ENCODE data around the gene TCN2. TPM values are rescaled to one million over a fixed set of nuclear protein-coding genes. Genes with fewer than 3 reads are reported as not detected.
"Not testable (repeated sequence)": the region's sequence is repeated elsewhere in the genome, so short reads cannot be mapped to it uniquely, and the experiment has no call there.

The TCN2 gene
- 2.2 and 2.5 TPM in 2 replicates for polyA plus RNA-seq (2013)

DNA sequence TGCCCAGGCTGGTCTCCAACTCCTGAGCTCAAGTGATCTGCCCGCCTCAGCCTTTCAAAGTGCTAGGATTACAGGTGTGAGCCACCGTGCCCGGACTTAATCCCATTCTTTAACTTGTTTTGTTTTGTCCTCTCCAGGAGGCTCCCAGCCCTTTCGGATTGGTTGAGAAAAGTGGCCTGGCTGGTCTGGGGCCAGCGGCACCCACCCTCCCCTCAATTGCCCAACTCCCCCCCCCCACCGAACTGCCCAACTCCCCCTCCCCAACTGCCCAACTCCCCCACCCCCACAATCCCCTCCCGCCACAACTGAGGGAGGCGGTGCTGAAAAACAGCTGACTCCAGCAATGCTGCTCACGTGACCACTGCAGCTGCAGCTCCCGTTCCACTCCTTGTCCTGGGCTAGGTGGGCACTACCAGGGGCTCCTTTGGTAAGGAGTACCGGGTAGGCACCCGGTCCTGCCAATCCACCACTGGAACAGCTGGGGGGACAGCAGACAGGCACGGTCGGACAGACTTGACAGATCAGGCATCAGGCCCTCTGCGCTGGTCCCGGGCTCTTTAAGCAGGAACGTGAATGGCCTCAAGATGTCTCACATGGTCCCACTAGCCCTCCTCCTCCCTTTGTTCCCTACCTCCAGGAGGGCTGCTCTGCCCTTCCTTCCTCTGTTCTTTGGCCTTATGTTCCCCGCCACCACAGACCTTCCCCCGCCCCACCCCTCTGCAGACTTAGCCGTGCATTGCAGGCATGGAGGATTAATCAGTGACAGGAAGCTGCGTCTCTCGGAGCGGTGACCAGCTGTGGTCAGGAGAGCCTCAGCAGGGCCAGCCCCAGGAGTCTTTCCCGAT, at the start of gene TCN2:
Gene TCN2 (plus strand): TSS at position 720 of the 845 bp plus-strand sequence. CDS start 158 bp downstream, outside the sequence.
- no CpG with 5 or more reads among the region's 24 CpGs for WGBS (ENCODE audit: extremely low coverage, insufficient coverage, insufficient read length)
- Histone ChIP-seq H3K4me2 (ENCODE audit: low read length) (peak within 1 kb of the TSS; percentile 98), H2AFZ (ENCODE audit: insufficient read depth, low read length, poor library complexity) (peak within 1 kb of the TSS; percentile 99), H3K36me3 (ENCODE audit: control insufficient read depth in 1 of 2, insufficient read depth in 2 of 2, low read length in 2 of 2) (no peaks in the 10 kb centered on the region), H4K8ac (ENCODE audit: low read depth, low read length) (peak within 1 kb of the TSS; percentile 95), H3K18ac (ENCODE audit: low read length) (peak within 1 kb of the TSS; percentile 89), H3K9ac (ENCODE audit: low read length) (peak within 1 kb of the TSS; percentile 82), H3K79me1 (ENCODE audit: low read length) (peaks cover 7% of the 10 kb centered on the region), H3K79me2 (ENCODE audit: control insufficient read depth, insufficient read depth, low read length, poor library complexity) (peaks cover 2% of the 10 kb centered on the region), H3K4me3 (ENCODE audit: low read depth, low read length) (peak within 1 kb of the TSS; percentile 72), H3K23ac (ENCODE audit: low read length) (no peak within 1 kb of the TSS), H3K14ac (ENCODE audit: low read length) (peak within 1 kb of the TSS; percentile 85), H4K91ac (ENCODE audit: low read depth, low read length) (peak within 1 kb of the TSS; percentile 91), H2AK5ac (ENCODE audit: low read length) (no peak within 1 kb of the TSS), H4K12ac (ENCODE audit: low read depth, low read length) (peak within 1 kb of the TSS; percentile 75), H3K4ac (ENCODE audit: low read depth, low read length) (peak within 1 kb of the TSS; percentile 78), H3K9me3 (ENCODE audit: insufficient read depth, low read depth, low read length) (no peaks in the 10 kb centered on the region), H2BK5ac (ENCODE audit: low read depth, low read length, poor library complexity) (peak within 1 kb of the TSS; percentile 54), H3K27me3 (ENCODE audit: insufficient read depth, low read length) (no peaks in the 10 kb centered on the region), H2BK120ac (ENCODE audit: insufficient read depth, low read length, poor library complexity) (peak within 1 kb of the TSS; percentile 79), H3K4me1 (ENCODE audit: control insufficient read depth in 1 of 2, insufficient read depth in 2 of 2, low read length in 2 of 2) (peaks cover 9 to 13% of the 10 kb centered on the region in 2 experiments), H2BK12ac (ENCODE audit: low read length) (peak within 1 kb of the TSS; percentile 46), H3K27ac (ENCODE audit: low read depth, low read length) (peak within 1 kb of the TSS; percentile 66)
- peak in 1 of 2 donors; percentile 40 for DNase-seq

DNA sequence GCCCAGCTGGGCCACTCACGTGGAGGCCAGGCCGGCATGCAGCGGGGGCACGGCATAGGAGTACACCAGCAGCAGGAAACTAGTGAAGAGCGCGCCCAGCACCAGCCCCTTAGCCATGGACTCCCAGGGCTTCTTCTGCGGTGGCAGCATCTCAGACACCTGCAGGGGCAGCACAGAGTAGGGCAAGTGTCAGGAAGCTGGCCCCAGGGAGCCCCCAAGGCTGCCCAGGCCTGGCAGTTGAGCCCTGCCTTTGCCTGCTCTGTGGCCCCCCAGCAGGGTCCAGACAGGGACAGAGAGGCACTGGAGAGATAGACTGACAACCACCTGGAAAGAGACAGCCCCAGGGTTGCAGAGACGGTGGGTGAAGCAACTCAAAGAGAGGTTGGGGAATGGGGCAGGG, 49.7 kb upstream of the TCN2 start:
- no peak overlapping the region for H3K18ac ChIP-seq (ENCODE audit: low read length)
- H4K12ac ChIP-seq (ENCODE audit: low read depth, low read length) = no peak overlapping the region
- no peak overlapping the region for H3K4me3 ChIP-seq (ENCODE audit: low read depth, low read length)
- no peaks in the 10 kb centered on the region for H3K27me3 ChIP-seq (ENCODE audit: insufficient read depth, low read length)
- no peak overlapping the region for H3K9ac ChIP-seq (ENCODE audit: low read length)
- H4K8ac ChIP-seq (ENCODE audit: low read depth, low read length) = no peak overlapping the region
- no peak overlapping the region for H3K4me2 ChIP-seq (ENCODE audit: low read length)
- H3K79me1 ChIP-seq (ENCODE audit: low read length) = no peaks in the 10 kb centered on the region
- no peak overlapping the region for H2AFZ ChIP-seq (ENCODE audit: insufficient read depth, low read length, poor library complexity)
- no peak overlapping the region for H3K27ac ChIP-seq (ENCODE audit: low read depth, low read length)
- no peak overlapping the region for H2AK5ac ChIP-seq (ENCODE audit: low read length)
- WGBS (ENCODE audit: extremely low coverage, insufficient coverage, insufficient read length) = no CpG with 5 or more reads among the region's 8 CpGs
- H3K36me3 ChIP-seq (ENCODE audit: control insufficient read depth in 1 of 2, insufficient read depth in 2 of 2, low read length in 2 of 2) = no peaks in the 10 kb centered on the region
- no peak overlapping the region for H2BK12ac ChIP-seq (ENCODE audit: low read length)
- no peak overlapping the region for H3K14ac ChIP-seq (ENCODE audit: low read length)
- H2BK120ac ChIP-seq (ENCODE audit: insufficient read depth, low read length, poor library complexity) = no peak overlapping the region
- DNase-seq = no peak
- H4K91ac ChIP-seq (ENCODE audit: low read depth, low read length) = no peak overlapping the region
- peaks cover 1% of the 10 kb centered on the region for H3K9me3 ChIP-seq (ENCODE audit: insufficient read depth, low read depth, low read length)
- peaks cover 0 to 7% of the 10 kb centered on the region in 2 experiments for H3K4me1 ChIP-seq (ENCODE audit: control insufficient read depth in 1 of 2, insufficient read depth in 2 of 2, low read length in 2 of 2)
- no peak overlapping the region for H3K23ac ChIP-seq (ENCODE audit: low read length)
- H2BK5ac ChIP-seq (ENCODE audit: low read depth, low read length, poor library complexity) = no peak overlapping the region
- H3K79me2 ChIP-seq (ENCODE audit: control insufficient read depth, insufficient read depth, low read length, poor library complexity) = no peaks in the 10 kb centered on the region
- no peak overlapping the region for H3K4ac ChIP-seq (ENCODE audit: low read depth, low read length)

DNA sequence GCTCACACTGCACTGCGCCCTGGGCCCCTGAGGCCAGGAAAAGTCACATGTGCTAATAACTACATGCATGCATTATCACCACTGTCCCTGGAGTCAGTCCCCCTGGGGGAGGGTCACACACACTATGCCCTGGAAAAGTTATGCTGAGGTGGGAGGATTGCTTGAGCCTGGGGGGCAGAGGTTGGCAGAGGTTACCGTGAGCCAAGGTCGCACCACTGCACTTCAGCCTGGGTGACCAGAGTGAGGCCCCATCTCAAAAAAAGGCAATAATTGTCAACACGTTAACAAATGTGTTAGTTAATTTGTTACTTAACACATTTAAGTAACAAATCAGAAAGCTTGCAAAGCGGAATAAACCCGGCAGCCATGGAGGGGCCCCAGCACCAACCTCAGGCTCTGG, 47.1 kb upstream of the TCN2 start:
- H2BK120ac ChIP-seq (ENCODE audit: insufficient read depth, low read length, poor library complexity) = no peak overlapping the region

DNA sequence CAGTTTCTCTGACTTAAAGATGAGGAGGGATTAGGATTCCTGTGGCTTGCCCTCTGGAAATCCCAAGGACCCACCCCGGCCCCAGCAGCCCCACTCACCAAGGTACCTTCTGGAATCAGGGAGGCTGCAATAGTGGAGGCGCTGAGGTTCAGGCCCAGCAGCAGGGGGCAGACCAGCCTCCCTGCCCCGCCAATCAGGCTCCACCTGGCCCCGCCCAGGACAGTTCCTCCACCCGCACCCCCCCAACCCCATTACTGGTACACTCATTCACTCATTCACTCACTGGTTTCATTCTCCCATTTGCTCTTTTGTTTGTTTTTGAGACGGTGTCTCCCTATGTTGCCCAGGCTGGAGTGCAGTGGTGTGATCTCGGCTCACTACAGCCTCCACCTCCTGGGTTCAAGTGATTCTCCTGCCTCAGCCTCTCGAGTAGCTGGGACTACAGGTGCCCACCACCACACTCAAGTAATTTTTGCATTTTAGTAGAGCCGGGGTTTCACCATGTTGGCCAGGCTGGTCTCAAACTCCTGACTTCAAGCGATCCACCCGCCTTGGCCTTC, 46.3 kb upstream of the TCN2 start:
- not testable (repeated sequence) for H2BK120ac ChIP-seq (ENCODE audit: insufficient read depth, low read length, poor library complexity); H3K36me3 ChIP-seq (ENCODE audit: control insufficient read depth in 1 of 2, insufficient read depth in 2 of 2, low read length in 2 of 2); H3K4me2 ChIP-seq (ENCODE audit: low read length); H2AK5ac ChIP-seq (ENCODE audit: low read length); H3K14ac ChIP-seq (ENCODE audit: low read length); DNase-seq; H3K4me3 ChIP-seq (ENCODE audit: low read depth, low read length); H3K18ac ChIP-seq (ENCODE audit: low read length); H4K91ac ChIP-seq (ENCODE audit: low read depth, low read length); H4K12ac ChIP-seq (ENCODE audit: low read depth, low read length); H3K27ac ChIP-seq (ENCODE audit: low read depth, low read length); H2BK12ac ChIP-seq (ENCODE audit: low read length); H2AFZ ChIP-seq (ENCODE audit: insufficient read depth, low read length, poor library complexity); H3K79me2 ChIP-seq (ENCODE audit: control insufficient read depth, insufficient read depth, low read length, poor library complexity); H3K4ac ChIP-seq (ENCODE audit: low read depth, low read length); H3K9ac ChIP-seq (ENCODE audit: low read length); H3K23ac ChIP-seq (ENCODE audit: low read length); H3K79me1 ChIP-seq (ENCODE audit: low read length); H3K4me1 ChIP-seq (ENCODE audit: control insufficient read depth in 1 of 2, insufficient read depth in 2 of 2, low read length in 2 of 2); H4K8ac ChIP-seq (ENCODE audit: low read depth, low read length); H3K27me3 ChIP-seq (ENCODE audit: insufficient read depth, low read length); H2BK5ac ChIP-seq (ENCODE audit: low read depth, low read length, poor library complexity); H3K9me3 ChIP-seq (ENCODE audit: insufficient read depth, low read depth, low read length)
- WGBS (ENCODE audit: extremely low coverage, insufficient coverage, insufficient read length) = no CpG with 5 or more reads among the region's 11 CpGs

More for the DNA sequence above, 47.1 kb upstream of the TCN2 start:
- H3K79me2 ChIP-seq (ENCODE audit: control insufficient read depth, insufficient read depth, low read length, poor library complexity) = no peaks in the 10 kb centered on the region
- H3K4ac ChIP-seq (ENCODE audit: low read depth, low read length) = no peak overlapping the region
- no peak overlapping the region for H3K4me2 ChIP-seq (ENCODE audit: low read length)
- H2BK12ac ChIP-seq (ENCODE audit: low read length) = no peak overlapping the region
- no peak overlapping the region for H4K91ac ChIP-seq (ENCODE audit: low read depth, low read length)
- H3K27ac ChIP-seq (ENCODE audit: low read depth, low read length) = no peak overlapping the region
- no peak overlapping the region for H2AFZ ChIP-seq (ENCODE audit: insufficient read depth, low read length, poor library complexity)
- H2AK5ac ChIP-seq (ENCODE audit: low read length) = no peak overlapping the region
- H3K23ac ChIP-seq (ENCODE audit: low read length) = no peak overlapping the region
- H4K8ac ChIP-seq (ENCODE audit: low read depth, low read length) = no peak overlapping the region
- no peak overlapping the region for H2BK5ac ChIP-seq (ENCODE audit: low read depth, low read length, poor library complexity)
- H3K9me3 ChIP-seq (ENCODE audit: insufficient read depth, low read depth, low read length) = peaks cover 1% of the 10 kb centered on the region
- DNase-seq = no peak
- no peak overlapping the region for H4K12ac ChIP-seq (ENCODE audit: low read depth, low read length)
- no peaks in the 10 kb centered on the region for H3K79me1 ChIP-seq (ENCODE audit: low read length)
- H3K4me1 ChIP-seq (ENCODE audit: control insufficient read depth in 1 of 2, insufficient read depth in 2 of 2, low read length in 2 of 2) = peaks cover 0 to 10% of the 10 kb centered on the region in 2 experiments
- H3K9ac ChIP-seq (ENCODE audit: low read length) = no peak overlapping the region
- H3K18ac ChIP-seq (ENCODE audit: low read length) = no peak overlapping the region
- no peak overlapping the region for H3K14ac ChIP-seq (ENCODE audit: low read length)
- H3K4me3 ChIP-seq (ENCODE audit: low read depth, low read length) = no peak overlapping the region
- no peaks in the 10 kb centered on the region for H3K36me3 ChIP-seq (ENCODE audit: control insufficient read depth in 1 of 2, insufficient read depth in 2 of 2, low read length in 2 of 2)
- WGBS (ENCODE audit: extremely low coverage, insufficient coverage, insufficient read length) = no CpG with 5 or more reads among the region's 6 CpGs
- no peaks in the 10 kb centered on the region for H3K27me3 ChIP-seq (ENCODE audit: insufficient read depth, low read length)

All from trophoblast cell (in vitro differentiated cells and primary cell).